Retinal pigment epithelial cell (primary cell): ENCODE results near the gene IL1RAP.
"Not testable (repeated sequence)": the region's sequence is repeated elsewhere in the genome, so short reads cannot be mapped to it uniquely, and the experiment has no call there.

Source experiments
- DNase-seq: peaks from one replicate; pipeline ENCODE4 v3.0.0-alpha.2; 2010; ENCODE audit warnings: low read depth
- H3K4me3 ChIP-seq: 2 replicates; pipeline ENCODE4 v1.5.1; 2011; ENCODE audit warnings: mild to moderate bottlenecking, low read length, control low read depth, moderate library complexity
- CTCF ChIP-seq: conservative IDR thresholded peaks from 2 replicates; pipeline ENCODE4 v1.5.1; 2011; ENCODE audit warnings: low read depth, low read length, control low read depth, inconsistent platforms

The IL1RAP gene

GRCh38 chr3:190512666-190513065 is 1.2 kb upstream of the IL1RAP start:
- no peak for DNase-seq
- H3K4me3 ChIP-seq: no peak overlapping the region
- TF ChIP-seq CTCF: no peak

GRCh38 chr3:190514413-190515153 is 698 bp downstream of the IL1RAP start:
- TF ChIP-seq CTCF: no peak
- DNase-seq: no peak
- H3K4me3 ChIP-seq: peak overlapping the region; percentile 94

GRCh38 chr3:190516416-190516815 is 2.5 kb downstream of the IL1RAP start:
- no peak for DNase-seq
- H3K4me3 ChIP-seq: peak overlapping the region; percentile 94
- TF ChIP-seq CTCF: no peak

GRCh38 chr3:190517687-190518086 is 3.8 kb downstream of the IL1RAP start:
- no peak for DNase-seq
- TF ChIP-seq CTCF: no peak
- no peak overlapping the region for H3K4me3 ChIP-seq

- H3K4me3 ChIP-seq: not testable (repeated sequence)
Measured at GRCh38 chr3:190518531-190518930, 4.6 kb downstream of the IL1RAP start.

GRCh38 chr3:190519886-190520285 is 6.0 kb downstream of the IL1RAP start:
- DNase-seq: no peak
- no peak overlapping the region for H3K4me3 ChIP-seq
- TF ChIP-seq CTCF: no peak

More at GRCh38 chr3:190518531-190518930, 4.6 kb downstream of the IL1RAP start:
- not testable (repeated sequence) for DNase-seq

- TF ChIP-seq CTCF: no peak
- DNase-seq: no peak
- H3K4me3 ChIP-seq: no peak overlapping the region
Measured at GRCh38 chr3:190521998-190522397, 8.1 kb downstream of the IL1RAP start.
